PC-3 (cell line): Measurements from ENCODE around the gene TMEM184C.

Experiments used
- EZH2 ChIP-seq: fragments of 300-600 bp; sonication (generic); IDR thresholded peaks from one replicate; pipeline ENCODE4 v1.6.1; 2017; ENCODE audit warnings: antibody characterized with exemption, mild to moderate bottlenecking, low read length; ENCODE audit not compliant: unreplicated experiment
- EZH2phosphoT487 ChIP-seq: fragments of 300-600 bp; sonication (generic); IDR thresholded peaks from 2 replicates; pipeline ENCODE4 v1.6.1; 2018; ENCODE audit warnings: mild to moderate bottlenecking, antibody characterized with exemption, low read length, borderline replicate concordance
- TF ChIP-seq, protein P1 (sequence below): fragments of 300-600 bp; sonication (generic); conservative IDR thresholded peaks from 2 replicates; pipeline ENCODE4 v1.5.1; 2017; ENCODE audit warnings: antibody characterized with exemption, low read depth, mild to moderate bottlenecking, low read length

DNA sequence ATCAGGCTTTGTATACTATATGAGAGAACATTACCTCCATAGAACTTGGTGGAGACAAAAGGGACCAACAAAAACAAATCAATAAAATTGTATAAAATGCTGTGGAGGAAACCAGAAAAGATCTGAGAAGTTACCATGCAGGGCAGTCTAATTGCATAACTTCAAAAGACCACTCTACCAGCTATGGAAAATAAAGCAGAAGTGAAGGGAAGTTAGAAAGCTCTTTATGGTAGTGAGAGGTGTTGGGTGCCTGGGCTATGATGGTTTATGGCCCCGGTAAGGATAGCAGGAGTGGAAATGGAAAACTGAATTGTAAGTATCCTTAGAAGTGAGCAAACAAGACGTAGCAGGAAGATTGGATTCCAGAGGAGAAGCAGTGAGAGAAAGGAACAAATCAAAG, 3.1 kb downstream of the TMEM184C start:
- TF ChIP-seq, protein P1, sequence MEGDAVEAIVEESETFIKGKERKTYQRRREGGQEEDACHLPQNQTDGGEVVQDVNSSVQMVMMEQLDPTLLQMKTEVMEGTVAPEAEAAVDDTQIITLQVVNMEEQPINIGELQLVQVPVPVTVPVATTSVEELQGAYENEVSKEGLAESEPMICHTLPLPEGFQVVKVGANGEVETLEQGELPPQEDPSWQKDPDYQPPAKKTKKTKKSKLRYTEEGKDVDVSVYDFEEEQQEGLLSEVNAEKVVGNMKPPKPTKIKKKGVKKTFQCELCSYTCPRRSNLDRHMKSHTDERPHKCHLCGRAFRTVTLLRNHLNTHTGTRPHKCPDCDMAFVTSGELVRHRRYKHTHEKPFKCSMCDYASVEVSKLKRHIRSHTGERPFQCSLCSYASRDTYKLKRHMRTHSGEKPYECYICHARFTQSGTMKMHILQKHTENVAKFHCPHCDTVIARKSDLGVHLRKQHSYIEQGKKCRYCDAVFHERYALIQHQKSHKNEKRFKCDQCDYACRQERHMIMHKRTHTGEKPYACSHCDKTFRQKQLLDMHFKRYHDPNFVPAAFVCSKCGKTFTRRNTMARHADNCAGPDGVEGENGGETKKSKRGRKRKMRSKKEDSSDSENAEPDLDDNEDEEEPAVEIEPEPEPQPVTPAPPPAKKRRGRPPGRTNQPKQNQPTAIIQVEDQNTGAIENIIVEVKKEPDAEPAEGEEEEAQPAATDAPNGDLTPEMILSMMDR = no peak
- TF ChIP-seq EZH2 (no peak), EZH2phosphoT487 (no peak)
